Measurements from ENCODE around the gene SHISA9.

SHISA9 gene

DNA sequence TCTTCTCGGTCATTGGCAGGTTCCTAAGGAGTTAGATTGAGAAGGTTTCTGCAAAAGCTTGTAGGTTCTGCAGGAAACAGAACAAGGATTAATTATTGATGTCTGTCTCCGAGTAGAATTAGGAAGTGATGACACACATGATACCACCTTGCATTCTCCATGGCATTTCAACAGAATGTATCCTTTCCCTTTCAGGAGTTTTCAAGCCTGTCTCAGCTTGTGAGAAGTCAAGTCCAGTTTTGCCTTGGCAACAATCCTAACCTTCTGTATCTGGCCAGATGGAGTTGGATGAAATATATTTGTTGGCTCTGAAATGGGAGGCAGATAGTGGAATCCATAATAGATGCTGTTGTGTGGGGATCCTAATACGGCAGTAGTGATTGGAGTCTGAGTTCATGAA is 235.5 kb downstream of the SHISA9 start:
- DNase-seq, result no peak

DNA sequence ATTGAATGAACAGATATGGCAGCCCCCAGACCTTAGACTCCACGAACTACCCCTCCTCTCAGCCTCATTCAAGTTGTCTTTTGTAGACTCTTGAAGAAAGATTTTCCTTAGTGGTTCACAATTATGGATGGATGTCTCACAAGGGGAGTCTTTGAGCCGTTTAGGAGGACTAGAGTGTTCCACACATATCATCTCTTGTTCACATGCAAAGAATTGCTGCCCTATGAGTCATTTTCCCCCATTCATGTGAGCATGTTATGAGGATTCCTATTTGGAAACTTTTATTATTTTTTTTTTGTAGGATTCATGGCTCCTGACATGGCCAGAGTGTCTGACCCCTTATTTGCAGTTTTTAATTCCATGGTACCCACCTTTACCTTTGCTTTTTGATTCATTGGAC is 237.1 kb downstream of the SHISA9 start:
- DNase-seq, result no peak

DNA sequence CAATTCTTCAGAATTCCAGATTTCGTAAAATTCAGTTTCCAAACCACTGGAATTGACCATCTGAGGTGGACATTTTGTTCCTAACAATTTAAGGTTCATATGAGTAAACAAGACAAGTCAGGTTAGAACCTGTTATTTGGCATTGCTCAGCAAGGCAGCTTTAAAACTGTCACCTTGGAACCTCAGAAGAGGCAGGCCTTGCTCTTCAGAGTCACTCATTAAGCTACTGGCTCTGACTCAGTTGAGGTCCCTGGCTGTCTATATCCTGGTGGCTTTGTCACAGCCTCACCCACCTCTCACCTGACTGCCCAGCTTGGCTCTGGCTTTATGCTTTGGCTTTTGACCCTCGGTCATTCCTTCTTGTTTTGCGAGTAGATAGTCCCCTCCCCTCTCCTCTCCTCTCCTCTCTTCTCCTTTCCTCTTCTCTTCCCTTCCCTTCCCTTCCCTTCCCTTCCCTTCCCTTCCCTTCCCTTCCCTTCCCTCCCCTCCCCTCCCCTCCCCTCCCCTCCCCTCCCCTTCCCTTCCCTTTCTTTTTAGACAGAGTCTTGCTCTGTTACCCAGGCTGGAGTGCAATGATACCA is 238.4 kb downstream of the SHISA9 start:
- DNase-seq, result no peak

DNA sequence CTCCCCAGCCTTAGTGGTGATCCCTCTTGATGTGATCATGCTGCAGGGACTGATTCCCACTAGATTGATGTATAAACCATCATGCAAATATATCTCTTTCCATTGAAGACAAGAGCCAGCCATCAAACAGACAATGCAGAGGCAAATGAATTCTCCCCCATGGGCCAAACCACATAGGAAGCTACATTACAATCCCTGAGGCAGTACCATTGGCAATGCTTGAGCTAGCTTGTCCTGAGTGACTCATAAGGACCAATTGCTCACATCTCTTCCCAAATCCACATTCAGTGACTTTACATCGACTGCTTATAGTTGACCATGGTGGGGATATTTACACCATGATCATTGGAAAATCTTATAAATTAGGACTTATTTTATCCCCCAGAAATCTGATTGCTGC is 242.2 kb downstream of the SHISA9 start:
- no peak for DNase-seq

DNA sequence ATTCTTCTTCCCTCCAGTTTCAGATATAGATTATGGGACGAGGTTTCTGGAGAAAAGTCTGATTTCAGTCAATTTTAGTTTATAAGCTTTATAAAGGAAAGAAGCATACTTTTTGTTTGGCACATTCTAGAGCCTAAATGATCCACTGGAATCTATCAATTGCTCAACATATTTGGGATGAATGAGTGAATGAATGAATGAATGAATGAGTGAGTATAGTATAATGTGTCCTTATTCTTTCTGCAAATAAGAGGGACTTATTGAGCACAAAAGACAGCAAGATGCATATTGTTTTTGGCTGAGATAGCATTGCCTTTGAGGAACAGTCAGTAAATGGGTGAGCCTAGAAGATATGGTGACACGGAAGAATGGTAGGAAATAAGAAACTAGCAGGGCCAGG is 245.4 kb downstream of the SHISA9 start:
- DNase-seq, result no peak

DNA sequence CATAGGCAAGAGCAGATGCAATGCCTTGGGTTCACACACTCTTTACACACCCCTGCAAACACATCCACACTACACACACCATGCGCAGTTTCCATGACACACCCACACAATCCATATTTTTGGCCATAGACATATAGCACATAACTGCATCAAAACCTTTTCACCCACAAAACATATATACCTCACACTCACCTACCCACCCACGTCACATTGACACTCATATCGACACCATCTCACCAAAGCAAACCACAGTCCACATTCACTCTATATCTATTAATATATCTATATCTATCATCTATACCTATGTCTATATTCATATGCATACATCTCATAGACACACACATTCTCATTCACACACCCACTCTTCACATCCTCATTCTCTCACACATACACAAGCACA is 246.9 kb downstream of the SHISA9 start:
- no peak for DNase-seq

DNA sequence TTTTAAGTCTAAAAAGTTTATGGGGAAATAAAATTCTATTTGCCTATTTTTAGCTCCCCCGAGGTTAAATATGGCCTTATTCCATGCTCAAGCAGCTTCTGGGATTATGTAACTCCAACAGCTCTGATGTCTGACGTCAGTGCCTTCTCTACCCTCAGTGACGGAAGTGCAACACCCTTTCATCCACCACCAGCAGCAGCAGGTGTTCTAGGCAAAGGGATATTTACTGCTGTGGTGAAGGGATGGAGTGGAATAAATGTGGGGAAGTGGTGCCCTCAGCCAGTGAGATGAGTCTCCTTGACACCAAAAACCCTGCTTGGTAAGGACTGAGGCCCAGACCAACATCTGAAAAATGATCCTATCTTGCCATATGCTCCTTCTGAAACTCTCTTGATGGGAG is 247.4 kb downstream of the SHISA9 start:
- no peak for DNase-seq

DNA sequence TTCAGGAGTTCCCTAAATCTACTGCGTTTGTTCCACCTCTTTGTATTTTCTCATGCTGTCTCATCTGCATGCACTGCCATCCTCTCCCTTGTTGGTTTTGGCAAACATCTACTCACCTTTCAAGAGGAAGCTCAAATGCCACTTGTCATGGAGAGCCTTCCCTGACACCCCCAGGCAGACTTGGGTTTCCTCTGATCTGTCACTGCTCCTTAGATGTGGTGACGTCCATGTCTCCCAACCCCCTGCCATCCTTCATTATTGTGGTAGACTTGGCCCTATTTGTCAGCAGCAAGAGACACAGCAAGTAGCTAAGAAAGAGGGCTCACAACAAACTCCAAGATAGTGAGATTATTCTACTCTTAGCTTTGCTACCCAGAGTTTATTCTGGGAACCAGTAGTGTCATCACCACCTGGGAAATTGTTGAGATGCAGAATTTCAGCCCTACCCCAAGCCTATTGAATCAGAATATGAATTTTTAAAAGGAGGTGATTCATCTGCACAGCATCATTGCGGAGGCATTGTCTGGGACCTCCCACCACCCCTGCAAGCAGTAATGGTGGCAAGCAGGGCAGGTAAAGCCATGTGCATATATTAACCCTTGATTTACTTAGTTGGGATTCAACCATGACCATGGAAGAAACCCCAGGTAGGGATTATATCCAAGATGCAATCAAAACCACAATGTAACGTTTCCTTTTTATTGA is 248.9 kb downstream of the SHISA9 start:
- DNase-seq, result no peak

DNA sequence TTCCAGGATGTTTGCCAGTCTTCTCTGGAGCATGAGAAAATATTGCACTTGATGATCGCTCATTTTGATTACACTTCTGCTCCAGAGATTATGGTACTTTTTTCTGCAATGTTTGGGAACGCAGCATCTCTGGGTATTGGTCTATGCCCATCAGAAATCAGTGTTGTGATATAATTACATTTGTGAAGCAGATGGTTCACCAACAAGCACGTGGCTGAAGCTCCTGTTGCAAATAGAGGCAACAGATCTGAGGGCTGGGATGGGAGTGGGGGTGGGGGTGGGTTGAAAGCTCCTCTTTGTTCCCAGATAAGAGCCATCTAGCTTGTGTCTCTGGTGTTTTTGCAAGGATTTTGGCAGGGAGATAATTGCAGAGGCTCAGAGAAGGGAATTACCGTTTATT is 252.3 kb downstream of the SHISA9 start:
- no peak for DNase-seq

DNA sequence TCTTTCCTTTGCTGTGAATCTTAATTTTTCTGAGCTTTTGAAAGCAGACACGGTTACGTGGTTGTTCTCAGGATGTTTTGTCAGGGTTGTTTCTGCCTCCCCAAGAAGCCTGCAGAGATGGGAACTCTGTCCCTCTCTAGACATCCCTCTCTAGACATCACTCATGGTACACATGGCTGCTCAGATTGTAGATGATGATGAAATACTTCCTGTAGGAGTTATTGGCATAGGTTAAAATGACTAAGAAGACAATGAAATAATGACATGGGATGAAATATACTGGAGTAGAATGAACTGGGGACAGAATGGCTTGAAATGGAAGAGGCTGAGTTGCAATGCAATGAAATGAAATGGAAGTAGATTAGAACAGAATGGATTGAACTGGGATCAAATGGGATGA is 253.4 kb downstream of the SHISA9 start:
- DNase-seq, result no peak

DNA sequence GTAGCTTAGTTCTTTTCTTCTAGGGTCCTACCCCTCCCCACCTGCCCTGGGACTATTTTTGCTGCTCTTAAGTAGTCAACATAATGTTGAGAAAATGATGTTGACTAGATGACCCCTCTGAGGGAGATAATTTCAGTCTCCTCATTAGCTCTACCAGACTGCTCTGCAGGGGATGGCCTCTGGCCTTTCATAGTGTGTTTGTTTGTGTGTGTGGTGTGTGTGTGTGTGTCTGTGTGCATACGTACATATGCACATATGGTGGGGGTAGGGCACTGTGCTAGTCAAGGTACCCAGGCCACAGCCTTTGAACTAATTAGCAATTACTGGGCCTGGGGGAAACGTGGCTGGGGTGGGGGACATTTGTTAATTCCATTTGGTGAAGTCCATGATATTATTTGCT is 254.0 kb downstream of the SHISA9 start:
- no peak for DNase-seq

DNA sequence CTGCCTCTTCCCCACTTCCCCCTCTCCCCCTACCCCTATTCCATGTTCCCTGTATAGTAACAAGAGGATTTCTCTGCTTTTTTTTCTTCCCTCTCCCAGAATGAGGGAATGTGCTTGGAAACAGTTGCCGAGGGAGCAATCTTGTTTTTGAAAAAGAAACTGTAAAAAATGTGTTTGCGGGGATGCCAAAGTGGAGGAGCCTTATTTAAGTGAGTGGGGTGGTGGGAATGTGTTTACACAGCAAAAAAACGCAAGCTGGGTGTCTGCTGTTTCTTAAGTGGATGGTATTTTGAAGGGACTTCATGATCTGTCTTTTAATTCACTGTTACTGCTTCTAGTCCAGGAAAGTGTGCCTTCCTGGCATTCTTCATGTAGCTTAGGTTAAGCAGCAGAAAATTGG is 254.4 kb downstream of the SHISA9 start:
- DNase-seq, result no peak

DNA sequence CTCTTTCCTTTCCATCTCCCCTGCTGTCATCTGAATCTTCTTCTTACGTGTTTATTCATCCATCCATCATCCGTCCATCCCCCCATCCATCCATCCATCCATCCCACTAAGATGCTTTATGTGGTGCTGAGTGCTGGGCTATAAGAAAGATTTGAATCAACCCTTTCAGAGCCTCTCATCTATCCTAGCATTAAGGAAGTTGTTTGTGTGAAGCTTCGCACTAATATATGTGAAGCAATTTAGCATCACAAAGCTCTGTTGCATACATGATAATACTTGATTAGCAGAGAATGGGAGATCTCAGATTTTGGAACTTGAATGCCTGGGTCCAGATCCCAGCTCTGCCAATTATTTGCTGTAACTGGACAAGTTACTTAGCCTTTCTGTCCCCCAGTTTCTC is 255.7 kb downstream of the SHISA9 start:
- no peak for DNase-seq

DNA sequence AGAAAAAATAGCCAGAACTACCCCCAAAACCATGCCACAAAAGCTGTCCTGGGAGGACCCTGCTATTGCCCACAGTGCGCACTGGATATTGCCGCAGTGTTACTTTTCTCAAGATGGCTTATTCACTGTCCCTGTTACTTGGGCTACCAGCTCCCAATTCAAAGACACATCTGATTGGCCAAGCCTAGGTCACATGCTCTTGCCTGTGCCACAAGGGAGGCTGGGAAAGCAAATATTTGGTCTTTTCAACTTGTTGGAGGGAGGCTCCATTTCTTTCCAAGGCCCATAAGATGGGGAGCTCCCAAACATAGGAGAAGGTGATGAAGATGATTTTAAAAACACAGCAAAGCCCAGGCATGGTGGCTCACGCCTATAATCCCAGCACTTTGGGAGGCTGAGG is 257.0 kb downstream of the SHISA9 start:
- DNase-seq, result no peak

DNA sequence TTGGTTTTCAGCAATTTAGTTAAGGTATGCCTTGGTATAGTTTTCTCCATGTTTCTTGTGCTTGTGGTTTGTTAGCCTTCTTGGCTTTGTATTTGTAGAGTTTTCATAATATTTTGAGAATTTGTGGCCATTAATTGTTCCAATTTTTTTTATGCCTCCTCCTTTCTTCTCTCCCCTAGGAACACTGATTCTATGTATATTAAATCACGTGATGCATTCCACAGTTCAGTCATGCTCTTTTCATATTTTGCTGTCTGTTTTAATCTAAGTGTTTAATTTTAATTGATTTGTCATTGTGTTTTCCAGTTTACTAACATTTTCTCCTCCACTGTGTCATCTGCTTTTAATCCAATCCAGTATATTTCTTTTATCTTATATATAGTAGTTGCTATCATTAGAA is 263.6 kb downstream of the SHISA9 start:
- no peak for DNase-seq

DNA sequence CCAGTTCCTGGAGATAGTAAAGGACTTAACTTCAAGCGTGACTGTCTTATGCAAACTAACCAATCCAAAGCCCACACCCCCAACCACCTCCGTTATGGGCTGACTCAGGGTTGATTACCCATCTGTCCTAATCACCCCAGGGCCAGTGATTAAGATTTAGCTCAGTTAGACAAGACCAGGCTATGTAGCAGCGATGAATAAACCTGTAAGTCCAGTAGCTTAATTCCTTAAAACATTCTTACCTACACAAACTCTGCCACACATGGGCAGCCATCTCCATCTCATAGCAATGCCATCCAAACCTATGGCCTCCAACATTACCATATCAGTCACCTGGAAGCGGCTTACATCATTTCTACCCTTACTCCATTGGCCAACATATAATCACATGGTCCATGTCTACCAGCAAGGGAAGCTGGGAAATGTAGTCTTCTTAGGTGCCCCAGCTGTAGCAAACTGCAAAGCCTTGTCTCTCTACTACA is 266.7 kb downstream of the SHISA9 start:
- no peak for DNase-seq

DNA sequence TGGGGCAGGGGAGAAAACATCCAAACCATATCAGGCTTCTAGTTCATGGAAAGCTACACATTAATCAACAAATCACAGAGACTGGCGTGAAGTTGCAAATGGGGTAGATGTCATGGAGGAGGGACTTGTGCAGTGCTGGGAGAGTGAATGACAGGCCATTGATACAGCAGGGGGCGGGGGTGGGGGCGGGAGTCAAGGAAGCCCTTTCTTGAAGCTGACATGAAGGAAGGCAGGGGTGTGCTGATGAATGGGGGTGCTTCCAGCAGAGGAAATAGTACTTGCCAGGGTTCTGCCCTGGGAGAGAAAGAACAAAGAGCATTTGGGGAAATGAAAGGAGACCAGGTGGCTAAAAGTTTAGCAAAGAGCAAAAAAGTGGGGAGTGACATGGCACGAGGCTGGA is 269.9 kb downstream of the SHISA9 start:
- DNase-seq, result no peak

DNA sequence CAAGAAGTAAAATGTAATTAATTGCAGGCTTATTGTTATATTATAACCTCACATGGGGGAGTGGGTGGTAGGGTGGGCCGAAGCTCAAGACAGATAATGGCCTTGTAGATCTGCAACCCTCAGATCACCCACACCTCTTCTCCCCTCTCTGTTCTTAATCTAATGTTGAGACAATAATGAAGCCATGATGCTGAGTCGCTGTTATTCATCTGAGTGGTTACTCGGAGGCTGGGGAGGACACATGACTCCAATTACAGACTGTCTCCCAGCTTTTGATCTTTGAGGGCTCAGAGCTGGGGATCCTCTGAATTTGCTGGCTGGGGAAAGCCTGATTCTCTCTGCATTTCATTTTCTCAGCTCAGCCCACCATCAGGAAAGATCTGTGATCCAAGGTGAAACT is 275.3 kb downstream of the SHISA9 start:
- DNase-seq, result no peak

DNA sequence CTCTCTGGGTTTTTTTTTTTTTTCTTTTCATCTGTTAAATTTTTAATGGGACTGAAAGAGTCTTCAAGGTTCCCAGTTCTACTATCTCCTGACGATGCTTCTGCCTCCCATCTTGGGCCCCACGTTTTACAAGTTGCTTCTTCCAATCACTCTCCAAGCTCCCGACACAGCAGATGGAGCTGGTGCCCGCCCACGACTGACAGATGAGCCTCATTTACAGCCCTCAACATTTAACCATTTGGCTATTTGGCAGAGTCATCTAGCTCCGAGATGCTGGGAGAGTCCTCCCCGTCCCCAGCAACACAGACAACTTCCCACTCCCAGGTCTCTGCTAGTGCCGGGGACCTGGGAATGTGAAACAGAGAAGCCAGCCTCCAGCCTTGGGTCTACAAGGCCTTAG is 276.9 kb downstream of the SHISA9 start:
- no peak for DNase-seq

DNA sequence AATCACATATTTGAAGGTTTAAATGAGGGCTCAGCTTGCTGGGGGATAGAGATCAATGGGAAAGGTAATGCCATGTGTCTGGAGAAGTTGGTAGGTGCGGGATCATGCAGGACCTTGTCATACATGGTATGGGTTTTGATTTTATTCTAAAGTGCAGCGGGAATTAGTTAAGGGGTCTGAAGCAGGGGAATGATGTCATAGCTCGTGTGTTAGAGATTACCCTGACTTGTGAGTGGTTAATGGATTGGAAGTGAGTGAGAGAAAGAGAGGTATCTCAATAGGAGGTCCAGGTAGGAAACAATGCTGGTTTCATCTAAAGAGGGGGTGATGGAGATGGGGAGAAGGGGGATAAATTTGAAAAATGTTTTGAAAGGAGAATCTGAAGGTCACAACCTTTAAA is 280.0 kb downstream of the SHISA9 start:
- no peak for DNase-seq

DNA sequence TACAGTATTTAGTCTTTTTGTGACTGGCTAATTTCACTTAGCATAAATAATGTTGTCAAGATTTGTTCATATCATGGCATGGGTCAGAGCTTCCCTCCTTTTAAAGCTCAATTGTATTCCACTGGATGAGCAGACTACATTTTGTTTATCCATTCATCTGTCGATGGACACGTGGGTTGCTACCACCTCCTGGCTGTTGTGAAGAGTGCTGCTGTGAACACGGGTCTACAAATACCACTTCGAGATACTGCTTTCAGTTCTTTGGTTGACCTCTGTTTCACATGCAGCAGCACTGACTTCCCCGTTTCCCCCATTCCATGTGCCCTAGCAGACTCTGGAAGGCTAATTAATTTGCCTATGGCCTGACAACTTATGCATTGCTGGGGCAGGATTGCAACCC is 285.4 kb downstream of the SHISA9 start:
- no peak for DNase-seq

DNA sequence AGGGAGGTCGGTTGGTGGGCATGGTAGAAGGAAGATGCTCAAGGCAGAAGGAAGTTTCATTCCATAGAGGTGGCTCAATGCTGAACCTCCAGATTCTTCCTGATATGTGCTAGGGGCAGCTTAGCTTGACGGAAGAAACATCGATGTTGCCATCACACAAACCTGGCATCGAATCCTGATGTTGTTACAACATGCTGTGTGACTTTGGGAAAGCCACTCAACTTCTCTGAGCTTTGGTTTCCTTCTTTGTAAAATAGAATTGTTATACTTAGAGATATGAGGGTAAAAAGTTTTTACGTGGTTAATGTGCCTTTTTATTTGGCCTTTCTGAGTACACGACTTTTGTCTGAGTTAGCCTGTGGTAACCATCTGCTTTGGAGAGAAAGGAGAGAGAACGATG is 287.9 kb downstream of the SHISA9 start:
- DNase-seq, result no peak

DNA sequence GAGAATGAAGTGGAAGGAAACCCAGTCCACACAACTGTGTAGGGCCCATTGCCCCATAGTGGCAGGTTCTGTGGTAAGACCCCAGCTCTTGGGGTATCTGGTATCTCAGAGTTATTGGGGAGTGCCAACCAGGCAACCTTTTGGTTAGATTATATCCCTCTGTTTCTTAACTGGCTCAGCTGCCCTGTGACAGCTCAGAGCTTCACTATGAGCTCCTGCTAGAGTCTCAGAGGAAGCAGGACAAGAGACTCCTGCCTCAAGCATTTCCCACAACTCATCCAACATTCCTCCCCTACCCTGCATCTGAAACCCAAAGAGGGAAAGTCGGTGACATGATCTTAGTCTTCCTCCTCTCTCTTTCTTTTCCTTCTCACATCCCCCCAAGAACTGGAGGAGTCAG is 292.3 kb downstream of the SHISA9 start:
- DNase-seq, result no peak

DNA sequence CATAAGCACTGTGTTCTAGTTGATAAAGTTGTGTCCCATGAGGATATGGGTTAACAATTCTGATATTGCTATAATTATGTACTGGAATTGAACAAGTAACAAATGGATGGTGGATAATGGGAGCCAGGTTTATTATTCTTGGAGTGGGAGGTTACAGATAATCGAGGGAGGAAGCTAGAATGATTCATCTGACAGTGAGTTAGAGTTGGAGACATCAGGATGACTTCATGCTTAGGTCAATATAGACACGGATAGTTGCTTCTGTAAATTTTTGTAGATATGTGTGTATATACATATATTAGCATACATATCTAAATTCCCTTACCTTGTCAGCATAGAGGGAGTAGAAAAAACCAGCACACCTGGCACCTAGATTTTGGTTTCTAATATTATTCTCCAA is 293.4 kb downstream of the SHISA9 start:
- no peak for DNase-seq

DNA sequence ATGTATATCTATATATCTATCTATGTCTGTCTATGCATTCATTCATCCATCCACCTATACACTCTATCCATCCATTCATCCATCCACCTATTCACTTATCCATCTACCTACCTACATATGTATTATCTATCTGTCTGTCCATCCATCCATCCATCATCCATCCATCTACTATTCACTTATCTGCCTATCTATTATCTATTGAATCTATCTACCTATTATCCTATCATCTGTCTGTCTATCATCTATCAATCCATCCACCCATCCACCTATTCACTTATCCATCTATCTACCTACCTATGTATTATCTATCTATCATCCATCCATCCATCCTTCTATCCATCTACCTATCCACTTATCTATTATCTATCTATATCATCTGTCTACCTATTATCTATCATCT is 302.3 kb downstream of the SHISA9 start:
- DNase-seq, result no peak

All from NCI-H1436 (cell line).